Dendritic cell treated with granulocyte-macrophage colony-stimulating factor and Interleukin-4, amounts not matched to agents 40 ng/mL and 50 ng/mL, for 4 days (primary cell): ENCODE results near the gene SLC6A16.
"Not testable (repeated sequence)": the region's sequence is repeated elsewhere in the genome, so short reads cannot be mapped to it uniquely, and the experiment has no call there.

ENCODE experiments used
- H3K27ac Mint-ChIP-seq: one replicate; pipeline ENCODE4 v1.8.0; 2022; ENCODE audit warnings: mild to moderate bottlenecking, mixed read lengths
- H3K27me3 Mint-ChIP-seq: one replicate; pipeline ENCODE4 v1.8.0; 2022; ENCODE audit warnings: mild to moderate bottlenecking, mixed read lengths
- H3K36me3 Mint-ChIP-seq: one replicate; pipeline ENCODE4 v1.8.0; 2022; ENCODE audit warnings: low read depth, mixed read lengths
- H3K4me1 Mint-ChIP-seq: one replicate; pipeline ENCODE4 v1.8.0; 2022; ENCODE audit warnings: low read depth, mixed read lengths
- H3K4me3 Mint-ChIP-seq: one replicate; pipeline ENCODE4 v1.8.0; 2022; ENCODE audit warnings: mild to moderate bottlenecking, moderate library complexity, mixed read lengths
- H3K9me3 Mint-ChIP-seq: one replicate; pipeline ENCODE4 v1.8.0; 2022; ENCODE audit warnings: mixed read lengths
- intact Hi-C: fragments of 100-400 bp; cut with micrococcal nuclease; formaldehyde crosslinking; loops from one replicate; pipeline ENCODE4 v1.15.0; 2022

SLC6A16 gene

DNA sequence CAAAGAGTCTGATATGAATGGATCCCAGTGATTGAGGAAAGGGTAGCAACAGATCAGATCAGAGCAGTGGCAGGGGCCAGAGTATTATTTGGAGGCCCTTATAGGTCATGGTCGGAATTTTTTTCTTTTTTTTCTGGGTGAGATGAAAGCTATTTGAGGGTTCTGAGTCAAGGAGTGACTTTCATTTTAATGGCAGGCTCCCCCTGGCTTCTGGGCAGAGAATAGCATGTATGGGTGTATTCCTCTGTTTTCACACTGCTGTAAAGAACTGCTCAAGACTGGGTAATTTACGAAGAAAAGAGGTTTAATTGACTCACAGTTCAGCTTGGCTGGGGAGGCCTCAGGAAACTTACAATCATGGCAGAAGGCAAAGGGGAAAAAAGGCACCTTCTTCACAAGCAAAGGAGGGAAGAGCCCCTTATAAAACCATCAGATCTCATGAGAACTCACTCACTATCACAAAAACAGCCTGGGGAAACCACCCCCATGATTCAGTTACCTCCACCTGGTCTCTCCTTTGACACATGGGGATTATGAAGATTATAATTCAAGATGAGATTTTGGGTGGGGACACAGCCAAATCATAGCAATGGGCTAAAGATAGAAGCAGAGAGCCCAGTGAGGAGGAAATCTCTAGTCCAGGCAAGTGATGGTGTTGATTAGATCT lies 3.0 kb upstream of the SLC6A16 start:
- Mint-ChIP-seq H3K27ac (no peak overlapping the region), H3K9me3 (peaks cover 8% of the 10 kb centered on the region), H3K4me3 (no peak overlapping the region), H3K4me1 (peaks cover 40% of the 10 kb centered on the region), H3K36me3 (no peaks in the 10 kb centered on the region), H3K27me3 (no peaks in the 10 kb centered on the region)
- intact Hi-C loops, result no loop called here

DNA sequence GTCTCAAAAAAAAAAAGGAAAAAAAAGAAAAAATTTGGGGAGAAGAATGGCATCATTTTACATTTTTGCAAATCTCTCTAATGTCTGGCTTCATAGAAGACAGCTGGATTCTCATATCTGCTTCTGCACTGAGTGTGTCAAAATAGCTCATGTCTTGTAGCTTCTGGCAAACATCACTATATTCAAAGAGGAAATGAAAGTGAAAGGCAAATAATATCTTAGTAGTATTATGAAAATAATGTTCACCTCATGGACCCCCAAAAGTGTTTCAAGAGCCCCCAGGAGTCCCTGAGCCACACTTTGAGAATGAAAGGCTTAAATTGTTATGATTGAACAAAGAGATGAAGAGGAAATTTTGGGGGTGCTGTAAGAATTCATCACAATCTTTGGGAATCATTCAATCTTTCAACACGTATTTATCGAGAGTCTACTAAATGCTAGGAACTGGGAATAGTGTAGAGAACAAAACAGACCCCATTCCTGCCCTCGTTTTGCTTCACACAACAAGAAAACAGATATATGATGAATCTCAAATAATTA lies 1.2 kb upstream of the SLC6A16 start:
- H3K4me3 Mint-ChIP-seq, result no peak overlapping the region
- no peaks in the 10 kb centered on the region for H3K27me3 Mint-ChIP-seq
- H3K36me3 Mint-ChIP-seq, result no peaks in the 10 kb centered on the region
- H3K9me3 Mint-ChIP-seq, result peaks cover 8% of the 10 kb centered on the region
- H3K4me1 Mint-ChIP-seq, result peaks cover 28% of the 10 kb centered on the region
- no peak overlapping the region for H3K27ac Mint-ChIP-seq
- intact Hi-C loops, result no loop called here

DNA sequence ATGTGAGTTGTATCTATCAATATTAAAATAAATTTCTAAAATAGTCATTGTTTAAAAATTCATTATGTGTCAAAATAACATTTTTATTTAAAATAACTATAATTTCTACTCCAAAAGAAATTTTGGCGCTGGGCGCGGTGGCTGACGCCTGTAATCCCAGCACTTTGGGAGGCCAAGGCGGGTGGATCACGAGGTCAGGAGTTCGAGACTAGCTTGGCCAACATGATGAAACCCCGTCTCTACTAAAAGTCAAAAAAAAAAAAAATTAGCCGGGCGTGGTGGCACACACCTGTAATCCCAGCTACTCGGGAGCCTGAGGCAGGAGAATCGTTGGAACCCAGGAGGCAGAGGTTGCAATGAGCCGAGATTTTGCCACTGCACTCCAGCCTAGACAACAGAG lies 765 bp upstream of the SLC6A16 start:
- H3K27me3 Mint-ChIP-seq, H3K9me3 Mint-ChIP-seq, intact Hi-C loops, H3K27ac Mint-ChIP-seq, H3K36me3 Mint-ChIP-seq, H3K4me3 Mint-ChIP-seq: not testable (repeated sequence)
- peaks cover 28% of the 10 kb centered on the region for H3K4me1 Mint-ChIP-seq

GRCh38 chr19:49318296-49318695 lies 6.7 kb downstream of the SLC6A16 start:
- Mint-ChIP-seq H3K9me3 (peaks cover 32% of the 10 kb centered on the region), H3K27me3 (no peaks in the 10 kb centered on the region), H3K36me3 (no peaks in the 10 kb centered on the region), H3K27ac (no peak overlapping the region), H3K4me1 (no peaks in the 10 kb centered on the region), H3K4me3 (no peak overlapping the region)
- intact Hi-C loops, result no loop called here

DNA sequence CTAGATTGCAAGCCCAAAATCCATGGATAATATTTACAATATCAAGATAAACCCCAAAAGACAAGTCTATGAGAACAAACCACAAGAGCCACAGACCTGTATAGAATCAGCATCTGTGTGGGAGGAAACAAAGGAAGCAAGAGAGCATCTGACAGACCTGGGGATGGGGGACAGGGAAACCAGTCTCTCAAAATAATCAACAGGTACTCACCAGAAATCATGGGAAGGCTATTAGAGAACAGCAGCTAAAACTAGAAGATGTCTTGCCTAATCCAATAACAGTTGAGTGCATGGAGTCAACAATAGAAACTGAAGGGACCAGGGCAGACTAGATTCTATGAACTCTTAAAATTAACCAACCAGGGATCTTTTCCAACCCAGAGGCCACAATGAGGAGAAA lies 8.7 kb downstream of the SLC6A16 start:
- H3K4me1 Mint-ChIP-seq, result peaks cover 2% of the 10 kb centered on the region
- peaks cover 29% of the 10 kb centered on the region for H3K9me3 Mint-ChIP-seq
- no peak overlapping the region for H3K4me3 Mint-ChIP-seq
- H3K27me3 Mint-ChIP-seq, result no peaks in the 10 kb centered on the region
- H3K27ac Mint-ChIP-seq, result no peak overlapping the region
- H3K36me3 Mint-ChIP-seq, result no peaks in the 10 kb centered on the region
- intact Hi-C loops, result no loop called here

DNA sequence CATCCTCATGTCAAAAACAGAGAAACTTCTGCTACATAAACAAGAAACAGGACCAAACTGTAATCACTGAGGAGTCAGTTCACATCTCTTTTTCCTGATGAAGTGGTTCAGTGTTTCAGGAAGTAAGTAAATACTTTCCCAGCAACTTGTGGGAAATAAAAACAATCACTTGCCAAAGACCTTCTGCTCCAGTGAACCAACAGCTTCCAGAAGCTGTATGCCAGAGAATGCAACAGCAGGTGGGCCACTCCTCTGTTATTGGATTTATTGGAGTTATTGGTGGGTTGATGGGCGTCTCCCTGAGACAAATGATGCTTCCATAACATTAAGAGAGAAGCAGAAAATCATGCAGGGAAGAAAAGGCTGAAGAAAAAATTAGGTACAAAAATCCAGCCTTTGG lies 9.9 kb downstream of the SLC6A16 start:
- no peaks in the 10 kb centered on the region for H3K36me3 Mint-ChIP-seq
- no peak overlapping the region for H3K4me3 Mint-ChIP-seq
- intact Hi-C loops, result no loop called here
- H3K27ac Mint-ChIP-seq, result no peak overlapping the region
- peaks cover 14% of the 10 kb centered on the region for H3K4me1 Mint-ChIP-seq
- no peaks in the 10 kb centered on the region for H3K27me3 Mint-ChIP-seq
- H3K9me3 Mint-ChIP-seq, result peaks cover 27% of the 10 kb centered on the region

GRCh38 chr19:49309087-49309486 lies 15.9 kb downstream of the SLC6A16 start:
- Mint-ChIP-seq H3K4me1 (peaks cover 25% of the 10 kb centered on the region), H3K27ac (no peak overlapping the region), H3K4me3 (no peak overlapping the region), H3K9me3 (no peaks in the 10 kb centered on the region), H3K27me3 (peaks cover 3% of the 10 kb centered on the region), H3K36me3 (no peaks in the 10 kb centered on the region)
- intact Hi-C loops, result no loop called here

GRCh38 chr19:49306734-49307133 lies 18.3 kb downstream of the SLC6A16 start:
- H3K9me3 Mint-ChIP-seq, H3K27me3 Mint-ChIP-seq, H3K4me3 Mint-ChIP-seq, H3K27ac Mint-ChIP-seq, intact Hi-C loops, H3K36me3 Mint-ChIP-seq: not testable (repeated sequence)
- peaks cover 25% of the 10 kb centered on the region for H3K4me1 Mint-ChIP-seq

- intact Hi-C loops, result no loop called here
- no peak overlapping the region for H3K4me3 Mint-ChIP-seq
- H3K27ac Mint-ChIP-seq, result no peak overlapping the region
- peaks cover 20% of the 10 kb centered on the region for H3K27me3 Mint-ChIP-seq
- H3K4me1 Mint-ChIP-seq, result no peaks in the 10 kb centered on the region
- H3K9me3 Mint-ChIP-seq, result no peaks in the 10 kb centered on the region
- no peaks in the 10 kb centered on the region for H3K36me3 Mint-ChIP-seq
Measured at GRCh38 chr19:49301866-49302252, 23.1 kb downstream of the SLC6A16 start.

DNA sequence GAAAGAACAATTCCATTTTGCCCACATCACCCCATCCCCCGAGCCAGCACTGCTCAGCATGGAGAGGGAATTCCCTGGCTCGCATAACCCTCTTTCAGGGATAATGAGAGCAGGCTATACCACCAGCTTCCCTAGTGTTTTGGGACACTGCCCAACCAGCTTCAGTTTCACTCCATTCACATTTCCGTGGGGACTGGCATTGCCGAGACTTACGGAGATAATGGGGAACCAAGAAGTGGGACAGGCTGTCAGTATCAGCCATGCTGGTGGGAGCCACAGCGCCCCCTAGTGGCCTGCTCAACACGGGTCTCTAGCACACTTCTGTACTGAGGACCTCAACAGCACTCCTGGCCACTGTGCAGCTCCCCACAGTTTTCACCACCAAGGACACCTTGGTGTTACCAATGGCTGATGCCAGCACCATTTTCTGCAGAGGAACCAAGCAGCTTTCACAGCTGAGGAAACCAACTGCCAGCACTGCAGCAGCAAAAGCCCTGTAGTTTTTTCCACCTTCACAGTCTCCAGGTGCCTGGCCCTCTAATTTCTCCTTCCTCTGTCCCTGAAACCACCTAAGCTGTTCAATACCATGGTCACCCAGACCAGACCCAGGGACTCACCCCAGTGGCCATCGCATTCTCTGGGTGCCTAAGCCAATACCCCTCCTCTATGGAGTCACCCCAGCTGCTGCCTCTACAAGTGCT lies 23.7 kb downstream of the SLC6A16 start:
- Mint-ChIP-seq H3K36me3 (no peaks in the 10 kb centered on the region), H3K27ac (no peak overlapping the region), H3K9me3 (no peaks in the 10 kb centered on the region), H3K4me3 (no peak overlapping the region), H3K27me3 (peaks cover 20% of the 10 kb centered on the region), H3K4me1 (no peaks in the 10 kb centered on the region)
- intact Hi-C loops, result no loop called here

DNA sequence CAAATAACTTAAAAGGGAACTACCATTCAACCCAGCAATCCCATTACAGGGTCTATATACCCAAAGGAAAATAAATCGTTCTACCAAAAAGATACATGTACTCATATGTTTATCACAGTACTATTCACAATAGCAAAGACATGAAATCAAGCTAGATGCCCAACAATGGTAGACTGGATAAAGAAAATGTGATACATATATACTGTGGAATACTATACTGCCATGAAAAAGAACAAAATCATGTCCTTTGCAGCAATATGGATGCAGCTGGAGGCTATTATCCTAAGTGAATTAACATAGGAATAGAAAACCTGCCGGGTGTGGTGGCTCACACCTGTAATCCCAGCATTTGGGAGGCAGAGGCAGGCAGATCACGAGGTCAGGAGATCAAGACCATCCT lies 26.3 kb downstream of the SLC6A16 start:
- H3K9me3 Mint-ChIP-seq, intact Hi-C loops, H3K4me3 Mint-ChIP-seq, H3K4me1 Mint-ChIP-seq, H3K27ac Mint-ChIP-seq, H3K36me3 Mint-ChIP-seq: not testable (repeated sequence)
- H3K27me3 Mint-ChIP-seq, result peaks cover 20% of the 10 kb centered on the region

DNA sequence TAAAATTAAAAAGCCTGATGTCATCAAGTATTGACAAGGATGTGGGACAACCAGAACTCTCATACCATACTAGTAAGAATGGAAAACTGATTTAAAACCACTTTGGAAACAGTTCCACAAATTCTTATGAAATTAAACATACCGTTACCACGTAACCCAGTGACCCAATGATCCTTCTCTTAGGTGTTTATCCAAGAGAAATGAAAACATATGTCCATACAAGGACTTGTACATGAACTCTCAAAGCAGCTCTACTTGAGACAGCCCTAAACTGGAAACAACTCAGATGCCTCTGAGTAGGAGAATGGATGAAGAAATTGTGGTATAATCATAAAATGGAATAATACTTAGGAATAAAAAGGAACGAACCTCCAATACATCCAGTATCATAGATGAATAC lies 27.6 kb downstream of the SLC6A16 start:
- intact Hi-C loops, result no loop called here
- Mint-ChIP-seq H3K27me3 (peaks cover 19% of the 10 kb centered on the region), H3K4me3 (no peak overlapping the region), H3K27ac (no peak overlapping the region), H3K36me3 (no peaks in the 10 kb centered on the region), H3K9me3 (no peaks in the 10 kb centered on the region), H3K4me1 (no peaks in the 10 kb centered on the region)

GRCh38 chr19:49295208-49295880 lies 29.6 kb downstream of the SLC6A16 start:
- Mint-ChIP-seq H3K4me1 (no peaks in the 10 kb centered on the region), H3K27ac (no peak overlapping the region), H3K4me3 (no peak overlapping the region), H3K27me3 (peaks cover 13% of the 10 kb centered on the region), H3K36me3 (no peaks in the 10 kb centered on the region), H3K9me3 (no peaks in the 10 kb centered on the region)
- intact Hi-C loops, result no loop called here

- Mint-ChIP-seq H3K36me3 (no peaks in the 10 kb centered on the region), H3K4me3 (no peak overlapping the region), H3K27me3 (peaks cover 11% of the 10 kb centered on the region), H3K4me1 (no peaks in the 10 kb centered on the region), H3K9me3 (no peaks in the 10 kb centered on the region), H3K27ac (no peak overlapping the region)
- intact Hi-C loops, result no loop called here
Measured at GRCh38 chr19:49294401-49294800, 30.6 kb downstream of the SLC6A16 start.
